GM21529 (cell line): ENCODE measurements around the gene CYP4F3.
"Not testable (repeated sequence)": the region's sequence is repeated elsewhere in the genome, so short reads cannot be mapped to it uniquely, and the experiment has no call there.

Experiments used
- ATAC-seq: cut with Tn5 transposase; IDR thresholded peaks from one replicate; pipeline ENCODE4 v1.9.1; 2021; ENCODE audit not compliant: unreplicated experiment

Gene CYP4F3

DNA sequence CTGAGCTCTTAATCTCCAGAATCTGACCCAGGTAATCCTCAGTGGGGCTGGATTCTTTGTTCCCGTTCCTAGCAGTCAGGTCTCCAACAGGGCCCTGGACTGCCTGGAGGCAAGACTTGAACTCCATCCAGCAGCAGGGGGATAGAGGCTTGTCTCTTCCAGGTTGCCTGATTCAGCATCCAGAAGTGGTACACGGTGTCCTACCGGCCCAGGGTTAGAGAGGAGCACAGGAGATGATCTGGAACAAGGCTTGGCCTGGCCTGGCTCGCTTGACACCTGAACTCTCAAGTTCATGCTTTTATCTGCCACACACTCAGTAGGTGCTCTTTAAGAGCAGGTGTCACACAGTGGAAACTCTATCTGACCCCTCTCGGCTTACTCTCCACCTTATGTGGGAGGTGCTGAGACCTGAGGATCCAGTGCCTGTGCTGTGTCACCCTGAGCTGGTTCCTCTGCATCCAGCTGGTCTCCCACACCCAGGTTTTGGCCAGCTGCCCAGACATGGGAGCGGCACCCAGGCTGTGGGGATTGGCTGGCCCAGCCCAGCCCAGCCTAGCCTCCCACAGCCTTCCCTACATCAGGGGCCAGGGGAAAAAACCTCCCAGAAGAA is at the start of gene CYP4F3:
CYP4F3 (plus strand) TSS at position 604 of the 610 bp plus-strand sequence. CDS start 519 bp downstream, outside the sequence.
- ATAC-seq, result no peak

DNA sequence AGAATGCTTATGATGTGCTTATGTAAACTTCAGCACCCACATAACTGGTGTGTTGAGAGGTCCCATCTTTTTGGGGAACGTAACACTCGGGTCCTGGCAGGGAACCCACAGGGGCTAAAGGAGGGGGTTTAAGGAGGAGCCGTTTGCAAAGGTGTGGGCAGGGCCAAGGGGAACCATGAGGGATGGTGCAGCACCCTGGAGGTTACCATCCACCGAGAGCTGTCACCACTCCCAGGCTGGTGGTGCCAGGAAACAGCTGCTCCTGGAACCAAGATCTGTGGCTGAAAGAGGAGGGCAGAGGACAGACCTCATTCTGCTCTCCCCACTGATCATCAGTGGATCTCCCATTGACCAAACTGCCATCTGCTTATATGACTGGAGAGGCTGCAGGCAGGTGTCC is 48.9 kb upstream of the CYP4F3 start:
- no peak for ATAC-seq

DNA sequence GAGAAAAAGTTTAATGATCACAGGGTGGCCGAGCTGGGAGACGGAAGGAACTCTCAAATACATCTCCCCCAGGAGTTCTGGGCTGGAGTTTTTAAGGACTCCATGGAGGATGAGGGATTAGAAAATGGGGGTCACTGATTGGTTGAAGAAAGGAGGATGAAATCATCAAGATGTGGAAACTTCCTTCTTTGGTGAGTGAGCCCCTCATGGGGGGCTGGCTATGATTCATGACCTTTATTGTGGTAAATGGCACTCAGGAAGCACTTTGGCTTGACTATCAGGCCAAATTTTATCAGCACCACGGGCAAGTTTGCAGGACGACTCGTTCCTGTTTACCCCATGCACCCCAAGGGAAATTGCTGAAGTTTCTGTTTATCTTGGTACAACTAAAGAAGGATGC is 48.2 kb upstream of the CYP4F3 start:
- not testable (repeated sequence) for ATAC-seq

- ATAC-seq, result not testable (repeated sequence)
These were observed 46.9 kb upstream of the CYP4F3 start for GRCh38 chr19:15593766-15594165.

- ATAC-seq, result no peak
These were observed 45.6 kb upstream of the CYP4F3 start for GRCh38 chr19:15595069-15595468.

GRCh38 chr19:15607978-15608925 is 32.4 kb upstream of the CYP4F3 start:
- ATAC-seq, result not testable (repeated sequence)

DNA sequence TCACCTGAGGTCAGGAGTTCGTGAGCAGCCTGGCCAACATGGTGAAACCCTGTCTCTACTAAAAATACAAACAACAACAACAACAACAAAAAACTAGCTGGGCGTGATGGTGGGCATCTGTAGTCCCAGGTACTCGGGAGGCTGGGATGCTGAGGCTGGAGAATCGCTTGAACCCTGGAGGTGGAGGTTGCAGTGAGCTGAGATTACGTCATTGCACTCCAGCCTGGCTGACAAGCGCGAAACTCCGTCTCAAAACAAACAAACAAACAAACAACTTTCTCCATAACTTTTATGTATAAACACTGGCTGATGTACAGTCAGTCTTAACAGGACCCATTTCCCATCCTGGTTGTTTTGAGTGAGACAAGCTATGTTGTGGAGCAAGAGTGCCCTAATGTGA is 31.4 kb upstream of the CYP4F3 start:
- no peak for ATAC-seq

DNA sequence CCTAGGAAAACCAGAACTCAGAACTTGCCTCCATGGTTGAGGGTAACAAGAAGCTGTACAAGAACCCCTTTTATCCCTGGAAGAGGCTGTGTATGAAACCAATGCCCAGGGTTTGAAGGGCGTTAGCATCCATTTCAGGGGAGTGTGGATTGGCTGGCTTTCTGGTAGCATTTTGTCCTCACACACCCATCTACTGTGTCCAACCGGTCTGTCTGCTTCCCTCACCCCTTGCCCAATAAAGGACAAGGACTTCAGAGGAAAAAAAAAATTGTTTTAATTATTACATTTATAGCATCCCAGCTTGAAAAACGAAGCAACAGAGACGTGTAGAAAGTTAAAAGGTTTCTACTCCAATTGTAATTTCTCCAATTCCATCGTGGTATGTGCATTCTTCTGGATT is 28.4 kb upstream of the CYP4F3 start:
- ATAC-seq, result no peak

DNA sequence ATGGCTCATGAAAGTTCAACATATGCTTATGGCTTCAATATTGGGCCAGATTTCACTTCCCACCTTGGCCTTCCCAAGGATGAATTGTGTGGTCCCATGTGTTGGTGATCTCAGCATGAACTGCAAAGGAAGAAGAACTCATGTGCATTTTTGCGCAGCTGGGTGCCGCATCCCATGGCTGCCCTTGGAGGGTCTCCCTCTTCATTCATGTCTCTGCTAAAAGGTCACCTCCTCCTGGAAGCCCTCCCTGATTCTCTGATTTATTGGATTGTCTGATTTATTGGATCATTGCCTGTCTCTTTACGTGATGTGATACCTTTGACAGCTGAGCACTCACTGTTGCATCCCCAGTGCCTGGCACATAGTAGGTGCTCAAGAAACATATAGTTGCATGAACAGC is 27.4 kb upstream of the CYP4F3 start:
- ATAC-seq, result no peak

GRCh38 chr19:15614507-15615379 is 26.0 kb upstream of the CYP4F3 start, which contains the start of gene CYP4F8:
CYP4F8 (plus strand) TSS chr19:15615218; CDS start chr19:15615617, 399 bp downstream.
- no peak for ATAC-seq

- ATAC-seq, result no peak
These were observed 25.2 kb upstream of the CYP4F3 start for GRCh38 chr19:15615526-15615925.

GRCh38 chr19:15616183-15616582 is 24.5 kb upstream of the CYP4F3 start:
- ATAC-seq, result no peak

DNA sequence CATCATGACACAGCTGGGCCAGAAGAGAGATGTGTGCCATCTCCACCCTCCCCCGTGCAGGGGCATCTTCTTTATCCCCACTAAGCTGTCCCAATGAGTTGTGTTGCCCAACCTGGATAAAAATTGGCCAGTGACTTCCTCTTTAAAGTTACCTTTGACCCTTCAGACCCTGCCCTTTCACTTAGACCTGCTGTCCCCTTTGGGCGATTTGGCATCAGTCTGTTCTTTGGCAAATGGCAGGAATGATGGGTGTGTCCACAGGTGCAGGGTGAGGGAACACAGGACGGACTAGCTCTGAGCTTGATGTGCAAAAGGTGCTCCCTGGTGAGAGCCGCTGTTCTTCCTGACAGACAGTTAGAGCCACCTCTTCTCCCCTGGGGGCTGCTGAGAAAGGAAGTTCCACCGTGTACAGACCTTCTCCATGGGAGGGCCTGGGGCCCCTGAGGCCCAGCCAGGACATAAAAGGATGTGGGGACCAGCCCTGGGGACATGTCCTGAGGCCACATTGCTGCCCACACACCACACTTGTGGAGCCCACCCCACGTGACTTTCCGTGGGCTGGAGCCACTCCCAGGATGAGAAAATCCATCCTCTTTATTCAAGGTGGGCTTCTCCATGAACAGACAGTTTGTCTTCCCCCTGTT is 23.9 kb upstream of the CYP4F3 start:
- no peak for ATAC-seq

- no peak for ATAC-seq
These were observed 22.4 kb upstream of the CYP4F3 start for GRCh38 chr19:15618321-15618720.

DNA sequence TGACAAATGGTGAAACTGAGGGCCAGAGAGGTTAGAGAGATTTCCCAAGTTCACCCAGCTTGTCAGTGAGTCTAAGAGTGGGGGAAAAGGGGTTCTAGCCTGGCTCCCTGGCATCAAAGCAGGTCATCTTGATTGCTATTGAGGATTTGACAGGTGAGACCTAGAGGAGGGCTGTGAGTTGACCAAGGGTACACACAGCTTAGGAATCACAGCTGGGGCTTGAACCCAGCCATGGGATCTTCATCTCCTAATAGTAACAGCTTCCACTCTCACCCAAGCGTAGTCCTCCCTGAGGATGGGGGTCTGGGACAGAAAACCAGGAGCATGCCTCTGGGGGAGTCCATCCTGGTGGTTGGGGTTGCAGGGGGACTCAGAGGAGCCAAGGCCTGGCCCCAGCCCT is 18.9 kb upstream of the CYP4F3 start:
- ATAC-seq, result no peak

DNA sequence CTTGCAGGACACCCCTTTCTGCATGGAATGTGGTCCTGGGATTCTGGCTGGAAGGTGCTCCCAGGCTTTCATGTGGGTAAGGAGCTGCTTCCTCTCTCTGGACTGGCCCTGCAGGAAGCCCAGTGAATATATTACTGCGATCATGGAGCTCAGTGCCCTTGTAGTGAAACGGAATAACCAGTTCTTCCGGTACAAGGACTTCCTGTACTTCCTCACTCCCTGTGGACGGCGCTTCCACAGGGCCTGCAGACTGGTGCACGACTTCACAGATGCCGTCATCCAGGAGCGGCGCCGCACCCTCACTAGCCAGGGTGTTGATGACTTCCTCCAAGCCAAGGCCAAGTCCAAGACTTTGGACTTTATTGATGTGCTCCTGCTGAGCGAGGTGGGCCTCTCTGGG is 17.7 kb upstream of the CYP4F3 start:
- no peak for ATAC-seq

DNA sequence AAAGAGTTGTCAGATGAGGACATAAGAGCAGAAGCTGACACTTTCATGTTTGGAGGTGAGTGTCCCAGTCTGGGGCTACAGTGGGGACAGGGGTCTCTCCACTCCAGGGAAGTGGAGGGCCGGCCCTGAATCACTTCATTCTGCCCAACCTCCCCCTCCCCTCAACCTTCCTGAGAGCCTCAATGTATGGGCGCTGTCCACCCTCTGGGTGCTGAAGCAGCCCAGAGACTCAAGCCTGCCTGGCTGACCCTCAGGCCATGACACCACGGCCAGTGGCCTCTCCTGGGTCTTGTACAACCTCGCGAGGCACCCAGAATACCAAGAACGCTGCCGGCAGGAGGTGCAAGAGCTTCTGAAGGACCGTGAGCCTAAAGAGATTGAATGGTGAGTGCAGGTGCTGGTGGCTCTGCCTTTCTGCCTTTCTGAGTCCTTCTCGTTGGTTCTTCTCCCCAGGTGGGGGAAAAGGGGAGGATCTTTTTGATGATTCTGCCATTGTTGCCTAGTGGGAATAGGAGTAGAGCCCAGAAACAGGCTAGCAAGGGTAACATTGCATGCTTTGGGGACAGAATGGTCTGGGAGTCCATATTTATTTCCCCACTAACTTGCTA is 16.9 kb upstream of the CYP4F3 start:
- ATAC-seq, result no peak

GRCh38 chr19:15628236-15629002 is 12.3 kb upstream of the CYP4F3 start:
- no peak for ATAC-seq
